Activated CD4-positive, CD25-positive, alpha-beta regulatory T cell (primary cell): ENCODE measurements around the gene NBEAL2.

ENCODE experiments used
- DNase-seq, 4 experiments: peaks; one replicate each; lab custom pipeline; 2025; lab: John Stamatoyannopoulos, UW

The NBEAL2 gene

GRCh38 chr3:47042231-47042791 lies 62.8 kb downstream of the NBEAL2 start:
- DNase-seq, result no peak

DNA sequence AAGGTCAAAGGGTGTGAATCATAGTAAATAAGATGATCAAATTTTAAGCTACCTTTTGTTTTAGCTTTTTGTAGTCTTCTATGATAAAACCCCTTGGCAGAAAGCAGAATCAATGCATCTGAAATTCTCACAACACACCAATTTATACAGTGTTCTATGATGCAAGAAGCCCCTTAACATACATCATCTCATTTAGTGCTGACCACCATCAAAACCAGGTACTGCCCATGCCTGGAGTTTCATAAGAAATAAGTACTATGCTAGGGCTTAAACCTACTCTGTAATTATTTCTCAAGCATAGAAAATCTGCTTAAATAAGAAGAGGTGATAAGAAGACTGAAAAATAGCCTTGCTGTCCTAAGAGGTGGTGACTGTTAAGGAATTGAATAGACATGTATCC lies 67.6 kb downstream of the NBEAL2 start:
- DNase-seq, result no peak

GRCh38 chr3:47047673-47048072 lies 68.2 kb downstream of the NBEAL2 start:
- DNase-seq, result no peak

DNA sequence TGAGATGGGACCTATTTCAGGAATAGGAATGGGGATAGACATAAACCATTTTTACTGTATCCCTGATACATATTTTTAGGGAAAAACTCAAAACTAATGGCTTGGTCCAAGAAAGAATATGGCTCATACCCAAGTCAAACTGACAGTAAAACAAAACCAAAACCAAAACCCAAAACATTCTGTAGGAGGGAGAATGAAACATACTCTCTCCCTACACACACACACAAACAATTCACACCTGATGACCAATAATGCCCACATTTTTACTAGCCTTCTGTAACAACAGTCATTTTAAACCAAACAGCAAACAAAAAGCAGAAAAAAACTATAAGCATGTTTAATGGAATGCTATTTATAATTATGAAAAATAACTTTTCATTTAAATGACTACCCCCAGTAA lies 74.9 kb downstream of the NBEAL2 start:
- no peak for DNase-seq

GRCh38 chr3:47056705-47057104 lies 77.2 kb downstream of the NBEAL2 start:
- no peak for DNase-seq

- DNase-seq, result no peak
These were observed 77.8 kb downstream of the NBEAL2 start for GRCh38 chr3:47057212-47057671.
